ENCODE data around the gene PSMC3. TPM values are rescaled to one million over a fixed set of nuclear protein-coding genes. Genes with fewer than 3 reads are reported as not detected.

PSMC3 gene
- total RNA-seq, 2 donors from 2014 or later: 99.2 to 133 TPM

GRCh38 chr11:47434011-47434786 lies 8.0 kb upstream of the PSMC3 start:
- H3K4me1 ChIP-seq (replicated peaks): no peaks in the 10 kb centered on the region
- no peak overlapping the region for H3K4me3 ChIP-seq
- peak; percentile 28 for DNase-seq (ENCODE audit: low spot score)
- intact Hi-C loops (cut with DNase I): no loop called here
- peak overlapping the region; percentile 10 to 34 for H3K27ac ChIP-seq
- H3K27me3 ChIP-seq (replicated peaks; ENCODE audit: insufficient read depth): no peaks in the 10 kb centered on the region
- 41% methylated on average over 7 of the region's 7 CpGs for WGBS
- no peaks in the 10 kb centered on the region for H3K36me3 ChIP-seq
- TF ChIP-seq, protein P1, sequence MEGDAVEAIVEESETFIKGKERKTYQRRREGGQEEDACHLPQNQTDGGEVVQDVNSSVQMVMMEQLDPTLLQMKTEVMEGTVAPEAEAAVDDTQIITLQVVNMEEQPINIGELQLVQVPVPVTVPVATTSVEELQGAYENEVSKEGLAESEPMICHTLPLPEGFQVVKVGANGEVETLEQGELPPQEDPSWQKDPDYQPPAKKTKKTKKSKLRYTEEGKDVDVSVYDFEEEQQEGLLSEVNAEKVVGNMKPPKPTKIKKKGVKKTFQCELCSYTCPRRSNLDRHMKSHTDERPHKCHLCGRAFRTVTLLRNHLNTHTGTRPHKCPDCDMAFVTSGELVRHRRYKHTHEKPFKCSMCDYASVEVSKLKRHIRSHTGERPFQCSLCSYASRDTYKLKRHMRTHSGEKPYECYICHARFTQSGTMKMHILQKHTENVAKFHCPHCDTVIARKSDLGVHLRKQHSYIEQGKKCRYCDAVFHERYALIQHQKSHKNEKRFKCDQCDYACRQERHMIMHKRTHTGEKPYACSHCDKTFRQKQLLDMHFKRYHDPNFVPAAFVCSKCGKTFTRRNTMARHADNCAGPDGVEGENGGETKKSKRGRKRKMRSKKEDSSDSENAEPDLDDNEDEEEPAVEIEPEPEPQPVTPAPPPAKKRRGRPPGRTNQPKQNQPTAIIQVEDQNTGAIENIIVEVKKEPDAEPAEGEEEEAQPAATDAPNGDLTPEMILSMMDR (IDR thresholded peaks at IDR 0.05): no peak
- TF ChIP-seq POLR2A (IDR thresholded peaks at IDR 0.05) (no peak), POLR2AphosphoS5 (IDR thresholded peaks at IDR 0.05) (peak; percentile 31)
- no peaks in the 10 kb centered on the region for H3K9me3 ChIP-seq

DNA sequence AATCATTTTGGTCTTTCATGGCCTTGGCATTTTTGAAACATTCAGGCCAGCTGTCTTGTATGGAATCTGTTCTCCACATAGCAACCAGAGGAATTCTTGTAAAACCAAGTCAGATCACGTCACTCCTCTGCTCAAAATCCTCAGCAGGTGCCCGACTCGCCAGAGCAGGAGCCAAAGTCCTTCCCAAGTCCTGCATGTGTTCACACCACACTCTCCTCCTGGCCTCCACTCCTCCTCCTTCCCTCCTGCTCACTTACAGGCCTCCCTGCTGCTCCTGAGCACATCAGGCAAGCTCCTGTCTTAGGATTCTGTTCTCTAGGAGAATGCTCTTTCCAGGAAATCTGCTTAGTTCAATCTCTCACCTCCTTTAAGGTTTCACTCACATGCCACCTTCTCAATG lies 6.9 kb upstream of the PSMC3 start:
- Histone ChIP-seq H3K36me3 (no peaks in the 10 kb centered on the region), H3K4me1 (replicated peaks) (no peaks in the 10 kb centered on the region), H3K4me3 (no peak overlapping the region), H3K27ac (no peak overlapping the region), H3K9me3 (no peaks in the 10 kb centered on the region), H3K27me3 (replicated peaks; ENCODE audit: insufficient read depth) (no peaks in the 10 kb centered on the region)
- no peak for TF ChIP-seq POLR2AphosphoS5 (IDR thresholded peaks at IDR 0.05)
- TF ChIP-seq POLR2A (IDR thresholded peaks at IDR 0.05): no peak
- TF ChIP-seq, protein P1 (IDR thresholded peaks at IDR 0.05): no peak
- WGBS: 22% methylated on average over 3 of the region's 3 CpGs
- DNase-seq (ENCODE audit: low spot score): no peak
- intact Hi-C loops (cut with DNase I): no loop called here

GRCh38 chr11:47431356-47432083 lies 5.3 kb upstream of the PSMC3 start:
- TF ChIP-seq, protein P1 (IDR thresholded peaks at IDR 0.05): no peak
- no peak for TF ChIP-seq POLR2AphosphoS5 (IDR thresholded peaks at IDR 0.05)
- TF ChIP-seq POLR2A (IDR thresholded peaks at IDR 0.05): no peak
- intact Hi-C loops (cut with DNase I): no loop called here
- H3K4me1 ChIP-seq (replicated peaks): no peaks in the 10 kb centered on the region
- H3K4me3 ChIP-seq: no peak overlapping the region
- H3K9me3 ChIP-seq: no peaks in the 10 kb centered on the region
- H3K36me3 ChIP-seq: no peaks in the 10 kb centered on the region
- H3K27me3 ChIP-seq (replicated peaks; ENCODE audit: insufficient read depth): no peaks in the 10 kb centered on the region
- no peak overlapping the region for H3K27ac ChIP-seq
- no peak for DNase-seq (ENCODE audit: low spot score)
- WGBS: 88% methylated on average over 9 of the region's 9 CpGs

DNA sequence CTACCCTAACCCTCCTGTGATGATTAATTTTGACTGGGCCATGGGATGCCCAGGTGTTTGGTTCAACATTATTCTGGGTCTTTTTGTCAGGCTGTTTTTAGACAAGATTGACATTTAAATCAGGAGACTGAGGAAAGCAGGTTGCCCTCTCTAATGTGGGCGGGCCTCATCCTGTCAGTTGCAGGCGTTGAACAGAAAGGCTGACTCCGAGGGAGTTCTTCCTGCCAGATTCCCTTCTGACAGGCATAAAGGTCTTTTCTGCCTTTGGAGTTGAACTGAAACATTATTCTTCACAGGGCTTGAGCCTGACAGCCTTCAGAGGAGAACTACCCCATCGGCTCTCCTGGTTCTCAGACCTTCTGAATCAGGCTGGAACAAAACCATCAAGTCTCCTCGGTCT lies 4.3 kb upstream of the PSMC3 start:
- Histone ChIP-seq H3K27me3 (replicated peaks; ENCODE audit: insufficient read depth) (no peaks in the 10 kb centered on the region), H3K9me3 (no peaks in the 10 kb centered on the region), H3K36me3 (no peaks in the 10 kb centered on the region), H3K4me3 (no peak overlapping the region), H3K4me1 (replicated peaks) (peaks cover under 1% of the 10 kb centered on the region), H3K27ac (no peak overlapping the region)
- intact Hi-C loops (cut with DNase I): no loop called here
- no peak for TF ChIP-seq POLR2AphosphoS5 (IDR thresholded peaks at IDR 0.05)
- TF ChIP-seq, protein P1 (IDR thresholded peaks at IDR 0.05): no peak
- TF ChIP-seq POLR2A (IDR thresholded peaks at IDR 0.05): no peak
- DNase-seq (ENCODE audit: low spot score): no peak
- whole genome bisulfite sequencing: 63% methylated on average over 5 of the region's 5 CpGs
